Heart left ventricle (tissue), 16 donors: Measurements from ENCODE around the gene ZIC1. TPM values are rescaled to one million over a fixed set of nuclear protein-coding genes. Genes with fewer than 3 reads are reported as not detected.

Experiments
- ATAC-seq, 4 donors: fragments of 200-7000 bp; cut with Tn5 transposase; one replicate each; pipeline ENCODE4 v1.9.1; 2020 to 2022; ENCODE audit warnings: moderate library complexity in 4 of 4, mild to moderate bottlenecking in 3 of 4, moderate number of reproducible peaks in 1 of 4
- DNase-seq, 5 donors: peaks; one replicate each; pipeline ENCODE4 v3.0.0-alpha.2; 2020
- H3K27ac ChIP-seq, 12 donors: fragments of 200-600 bp; sonication (generic) in 4 of 12; one replicate each; pipeline versions ENCODE4 v1.5.0 to v1.8.0; 2016 to 2022; ENCODE audit warnings: mild to moderate bottlenecking in 2 of 12
- H3K27me3 ChIP-seq, 9 donors: fragments of 200-600 bp; sonication (generic) in 2 of 9; one replicate each; pipeline versions ENCODE4 v1.5.1 to v1.8.0; 2016 to 2022; ENCODE audit warnings: mild to moderate bottlenecking in 3 of 9
- H3K36me3 ChIP-seq, 9 donors: fragments of 200-600 bp; sonication (generic) in 2 of 9; one replicate each; pipeline versions ENCODE4 v1.5.0 to v1.8.0; 2018 to 2022; ENCODE audit warnings: mild to moderate bottlenecking in 2 of 9
- H3K4me1 ChIP-seq, 12 donors: fragments of 200-600 bp; sonication (generic) in 4 of 12; one replicate each; pipeline versions ENCODE4 v1.5.0 to v1.8.0; 2016 to 2022; ENCODE audit warnings: mild to moderate bottlenecking in 3 of 12
- H3K4me3 ChIP-seq, 12 donors: fragments of 200-600 bp; sonication (generic) in 4 of 12; one replicate each; pipeline versions ENCODE4 v1.5.0 to v1.8.0; 2017 to 2022; ENCODE audit warnings: mild to moderate bottlenecking in 9 of 12, moderate library complexity in 4 of 12
- H3K9me3 ChIP-seq, 12 donors: fragments of 200-600 bp; sonication (generic) in 4 of 12; one replicate each; pipeline versions ENCODE4 v1.5.0 to v1.8.0; 2016 to 2022; ENCODE audit warnings: mild to moderate bottlenecking in 1 of 12
- POLR2A ChIP-seq, 2 donors: fragments of 450-650 bp; IDR thresholded peaks; one replicate each; pipeline ENCODE4 v1.6.1; 2017; ENCODE audit warnings: antibody characterized with exemption in 2 of 2, mild to moderate bottlenecking in 2 of 2, moderate library complexity in 2 of 2
- WGBS, 4 donors: extraction: QIAGEN DNeasy Blood & Tissue Kit in 2 of 4; methylation state at CpG; one replicate each; pipeline versions ENCODE4 v1.1.5 to v1.1.7; 2013 to 2018; 5-methylcytosine and 5-hydroxymethylcytosine counted together
- intact Hi-C, 10 donors: fragments of 100-400 bp; cut with DNase I; formaldehyde crosslinking; loops; one replicate each; pipeline versions ENCODE4 v1.11.1 to v1.14.2; 2022
- polyA plus RNA-seq, 2 donors: library from polyadenylated mRNA; stranded (reverse); fragments of 200-250 nt; gene quantifications; one replicate each; pipeline ENCODE4 v1.2.3, GENCODE V29; 2013
- total RNA-seq, 9 donors: library from RNA; depleted of rRNA in 2 of 9; stranded (reverse); fragments of >200 nt in 2 of 9; fragmentation: NEBNext Ultra II Directional in 3 of 9; extraction: Animal tissue kit (Norgen Biotek cat#: 25700) in 3 of 9; gene quantifications; one replicate each; pipeline versions ENCODE4 v1.1.0 to v1.2.4, GENCODE V29; 2016 to 2023
- TF ChIP-seq, protein P1 (sequence below), 12 donors: fragments of 200-600 bp; sonication (generic) in 4 of 12; IDR thresholded peaks; one replicate each; pipeline versions ENCODE4 v1.5.0 to v1.8.0; 2018 to 2022; ENCODE audit warnings: antibody characterized with exemption in 12 of 12, mild to moderate bottlenecking in 5 of 12
- donor health status: ischemic (EF 13 %, LVEDD 7.1; RV severe dilation, severe dysfunction).
- donor health status: healthy with polysubstance abuse.
- donor health status: DM: no; HTN: yes; CAD: no.
- donor health status: DM: no; HTN: no; CAD: no.
- donor health status: ischemic (EF 25% LVEDD 6.9; RV normal size, moderate dysfunction).
- donor health status: ischemic (EF 25% LVEDD 5.7; RV mildly dilated, moderate dysfunction).
- donor health status: healthy.
- donor health status: DM: yes; HTN: yes; CAD: no.
- donor health status: ischemic (EF 35%, LVEDD 5.7; RV mildly dilated, moderate dysfunction).
- donor health status: nonischemic (EF 11% LVEDD 7.7; RV severe dilation, severe dysfunction).
- donor health status: DM: yes; HTN: yes; CAD: no.
- donor health status: PGD.
- donor health status: ischemic (EF 29% LVEDD 5.4; RV normal size, mild dysfunction).
- donor health status: nonischemic (EF 23%, LVEDD 6.1; RV moderate dilation, normal function).

Gene ZIC1
- total and polyA plus RNA-seq, 11 donors = 0.42 TPM; not detected in 10

DNA sequence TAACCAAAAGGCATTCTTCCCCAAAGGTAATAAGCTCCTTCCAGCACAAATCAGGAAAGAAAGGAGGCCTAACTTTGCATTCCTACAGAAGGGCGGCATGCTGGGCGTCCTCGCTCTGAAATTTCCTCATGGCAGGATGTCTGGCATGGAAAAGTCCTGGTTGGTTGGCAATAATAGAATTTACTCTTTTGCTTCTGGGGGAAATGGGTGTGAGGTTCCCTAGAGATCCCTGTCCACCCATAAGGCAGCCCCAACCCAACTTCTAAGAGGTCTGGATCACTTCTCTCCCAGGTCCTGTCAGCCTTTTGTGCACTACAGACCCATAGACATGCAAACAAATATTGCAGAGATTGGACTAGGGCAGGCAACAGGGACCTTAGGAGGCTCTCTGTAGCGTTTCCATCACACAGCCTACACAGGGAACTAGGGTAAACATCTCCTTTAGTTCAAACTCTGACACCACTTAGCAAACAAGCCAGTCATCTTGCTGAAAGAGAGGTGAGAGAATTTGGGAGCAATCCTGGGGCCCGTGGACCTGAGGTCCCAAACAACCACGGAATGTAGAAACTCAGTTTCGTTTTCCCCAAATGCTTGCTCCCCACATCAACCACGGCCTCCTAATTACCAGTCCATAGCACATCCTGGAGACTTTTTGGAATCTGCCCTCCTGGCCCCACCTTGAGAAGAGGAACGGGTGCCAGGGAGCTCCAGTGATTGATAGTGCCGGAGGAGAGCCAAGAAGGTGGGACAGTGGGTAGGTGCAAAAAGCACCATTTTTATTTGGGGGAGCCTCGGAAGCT lies 5.0 kb upstream of the ZIC1 start:
- Histone ChIP-seq H3K4me1 (peaks cover 0 to 15% (median 3%) of the 10 kb centered on the region in 12 donors), H3K4me3 (no peak overlapping the region), H3K9me3 (no peaks in the 10 kb centered on the region), H3K27ac (no peak overlapping the region), H3K36me3 (no peaks in the 10 kb centered on the region), H3K27me3 (peaks cover 67 to 100% (median 94%) of the 10 kb centered on the region in 9 donors)
- DNase-seq (no peak), ATAC-seq (no peak)
- TF ChIP-seq POLR2A (IDR thresholded peaks at IDR 0.05) = no peak
- TF ChIP-seq, protein P1, sequence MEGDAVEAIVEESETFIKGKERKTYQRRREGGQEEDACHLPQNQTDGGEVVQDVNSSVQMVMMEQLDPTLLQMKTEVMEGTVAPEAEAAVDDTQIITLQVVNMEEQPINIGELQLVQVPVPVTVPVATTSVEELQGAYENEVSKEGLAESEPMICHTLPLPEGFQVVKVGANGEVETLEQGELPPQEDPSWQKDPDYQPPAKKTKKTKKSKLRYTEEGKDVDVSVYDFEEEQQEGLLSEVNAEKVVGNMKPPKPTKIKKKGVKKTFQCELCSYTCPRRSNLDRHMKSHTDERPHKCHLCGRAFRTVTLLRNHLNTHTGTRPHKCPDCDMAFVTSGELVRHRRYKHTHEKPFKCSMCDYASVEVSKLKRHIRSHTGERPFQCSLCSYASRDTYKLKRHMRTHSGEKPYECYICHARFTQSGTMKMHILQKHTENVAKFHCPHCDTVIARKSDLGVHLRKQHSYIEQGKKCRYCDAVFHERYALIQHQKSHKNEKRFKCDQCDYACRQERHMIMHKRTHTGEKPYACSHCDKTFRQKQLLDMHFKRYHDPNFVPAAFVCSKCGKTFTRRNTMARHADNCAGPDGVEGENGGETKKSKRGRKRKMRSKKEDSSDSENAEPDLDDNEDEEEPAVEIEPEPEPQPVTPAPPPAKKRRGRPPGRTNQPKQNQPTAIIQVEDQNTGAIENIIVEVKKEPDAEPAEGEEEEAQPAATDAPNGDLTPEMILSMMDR (IDR thresholded peaks at IDR 0.05) = no peak
- intact Hi-C loops = no loop called here
- WGBS, 4 donors = 31 to 42% (median 38%) methylated on average over 11 of the region's 11 CpGs

DNA sequence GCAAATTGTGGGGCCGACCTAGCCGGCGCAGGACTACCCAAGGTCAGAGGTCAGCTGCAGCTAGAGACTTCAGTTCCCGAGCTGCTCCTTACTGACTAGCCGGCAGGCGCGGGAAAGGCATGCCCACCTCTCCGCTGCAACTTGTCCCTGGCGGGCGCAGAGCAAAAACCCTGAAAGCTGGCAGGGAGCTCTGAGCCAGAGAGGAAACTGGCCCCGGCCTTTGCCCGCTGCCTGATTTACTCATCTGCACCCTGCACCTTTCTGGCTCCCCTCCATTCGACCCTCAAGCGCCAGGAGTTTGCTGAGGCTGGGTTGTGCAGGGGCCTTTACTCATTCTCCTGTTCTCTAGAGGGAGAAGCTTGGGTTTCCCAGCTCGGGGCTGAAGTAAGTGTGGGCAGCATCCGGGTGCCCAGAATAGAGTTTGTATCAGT lies 4.3 kb upstream of the ZIC1 start:
- no peaks in the 10 kb centered on the region for H3K9me3 ChIP-seq
- 7 to 22% (median 11%) methylated on average over 9 to 16 of the region's 16 CpGs for WGBS, 4 donors
- no peaks in the 10 kb centered on the region for H3K36me3 ChIP-seq
- no peak overlapping the region for H3K27ac ChIP-seq
- ATAC-seq (no peak), DNase-seq (no peak)
- intact Hi-C loops = no loop called here
- peaks cover 72 to 100% (median 95%) of the 10 kb centered on the region in 9 donors for H3K27me3 ChIP-seq
- H3K4me3 ChIP-seq = no peak overlapping the region
- TF ChIP-seq, protein P1 (IDR thresholded peaks at IDR 0.05) = no peak
- no peak for TF ChIP-seq POLR2A (IDR thresholded peaks at IDR 0.05)
- H3K4me1 ChIP-seq = peaks cover 0 to 15% (median 6%) of the 10 kb centered on the region in 12 donors

DNA sequence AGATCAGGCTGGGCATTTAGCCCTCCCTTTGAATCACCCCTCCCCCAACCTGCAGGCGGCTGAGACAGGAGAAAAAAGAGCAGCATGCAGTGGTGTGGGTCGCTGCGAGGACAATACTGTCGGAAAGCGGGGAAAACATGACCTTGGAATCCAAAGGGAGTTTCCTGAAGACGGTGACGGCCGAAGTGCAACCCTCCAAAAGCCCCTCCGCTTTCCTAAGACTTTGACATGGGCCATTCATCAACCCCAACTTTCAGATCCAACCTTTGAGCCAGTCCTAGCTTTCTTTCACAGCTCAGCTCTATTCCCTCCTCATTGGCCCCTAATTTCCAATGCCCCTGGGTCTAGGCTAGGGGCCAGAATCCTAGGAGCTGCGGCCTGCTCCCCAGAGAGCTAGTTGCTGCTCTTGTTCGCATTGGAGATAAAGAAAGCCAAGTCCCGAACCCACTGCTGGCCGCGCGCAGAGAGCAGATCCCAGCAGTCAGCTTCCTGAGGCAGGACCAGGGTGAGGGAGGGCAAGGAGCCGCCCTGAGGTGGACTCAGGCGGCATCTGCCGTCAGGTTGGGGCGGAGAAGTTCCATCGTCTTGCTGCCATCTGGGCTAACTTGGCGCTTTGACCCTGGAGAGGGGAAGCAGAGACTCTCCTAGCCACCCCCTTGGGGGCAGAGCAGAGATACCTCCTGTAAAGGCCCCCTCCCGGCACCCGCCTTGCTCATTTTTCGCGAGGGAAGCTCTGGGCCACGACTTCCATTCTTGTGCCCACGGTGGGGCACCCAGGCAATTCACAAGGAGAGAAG lies 3.7 kb upstream of the ZIC1 start:
- Histone ChIP-seq H3K4me1 (peaks cover 0 to 19% (median 9%) of the 10 kb centered on the region in 12 donors), H3K27ac (no peak overlapping the region), H3K27me3 (peaks cover 73 to 100% (median 96%) of the 10 kb centered on the region in 9 donors), H3K36me3 (no peaks in the 10 kb centered on the region), H3K4me3 (no peak overlapping the region), H3K9me3 (no peaks in the 10 kb centered on the region)
- 5 to 7% (median 6%) methylated on average over 21 to 27 of the region's 27 CpGs for whole genome bisulfite sequencing, 4 donors
- ATAC-seq (no peak), DNase-seq (no peak)
- TF ChIP-seq, protein P1 (IDR thresholded peaks at IDR 0.05) = no peak
- TF ChIP-seq POLR2A (IDR thresholded peaks at IDR 0.05) = no peak
- intact Hi-C loops = no loop called here
